Trophoblast cell (in vitro differentiated cells and primary cell): Measurements from ENCODE around the gene STARD13.

Source experiments
- DNase-seq, 2 donors: peaks; one replicate each; pipeline ENCODE4 v3.0.0-alpha.2; 2016
- H2AFZ ChIP-seq: 2 replicates; pipeline ENCODE4 v1.6.1; 2013; ENCODE audit warnings: low read length, moderate library complexity, mild to moderate bottlenecking; ENCODE audit not compliant: insufficient read depth, poor library complexity
- H2AK5ac ChIP-seq: 2 replicates; pipeline ENCODE4 v1.6.1; 2013; ENCODE audit warnings: mild to moderate bottlenecking, low read length
- H2BK120ac ChIP-seq: 2 replicates; pipeline ENCODE4 v1.6.1; 2013; ENCODE audit warnings: low read length, mild to moderate bottlenecking, moderate library complexity; ENCODE audit not compliant: insufficient read depth, poor library complexity
- H2BK12ac ChIP-seq: 2 replicates; pipeline ENCODE4 v1.6.1; 2013; ENCODE audit warnings: mild to moderate bottlenecking, low read length, moderate library complexity
- H2BK5ac ChIP-seq: 2 replicates; pipeline ENCODE4 v1.6.1; 2013; ENCODE audit warnings: low read length, low read depth, moderate library complexity, mild to moderate bottlenecking; ENCODE audit not compliant: poor library complexity
- H3K14ac ChIP-seq: 2 replicates; pipeline ENCODE4 v1.6.1; 2013; ENCODE audit warnings: mild to moderate bottlenecking, low read length
- H3K18ac ChIP-seq: 2 replicates; pipeline ENCODE4 v1.6.1; 2013; ENCODE audit warnings: mild to moderate bottlenecking, low read length
- H3K23ac ChIP-seq: 2 replicates; pipeline ENCODE4 v1.6.1; 2013; ENCODE audit warnings: low read length
- H3K27ac ChIP-seq: 2 replicates; pipeline ENCODE4 v1.5.1; 2013; ENCODE audit warnings: low read depth, mild to moderate bottlenecking, inconsistent platforms, low read length, moderate library complexity
- H3K27me3 ChIP-seq: 2 replicates; pipeline ENCODE4 v1.6.1; 2013; ENCODE audit warnings: inconsistent platforms, mild to moderate bottlenecking, low read length, moderate library complexity; ENCODE audit not compliant: insufficient read depth
- H3K36me3 ChIP-seq, 2 experiments: 1 replicate in 1 of 2; 2 replicates in 1 of 2; pipeline ENCODE4 v1.6.1; 2013; ENCODE audit warnings: low read length in 2 of 2, mild to moderate bottlenecking in 2 of 2, moderate library complexity in 1 of 2; ENCODE audit not compliant: insufficient read depth in 2 of 2, control insufficient read depth in 1 of 2
- H3K4ac ChIP-seq: 2 replicates; pipeline ENCODE4 v1.6.1; 2013; ENCODE audit warnings: low read depth, mild to moderate bottlenecking, low read length, moderate library complexity
- H3K4me1 ChIP-seq, 2 experiments: 1 replicate in 1 of 2; 2 replicates in 1 of 2; pipeline ENCODE4 v1.6.1; 2013; ENCODE audit warnings: low read length in 2 of 2, mild to moderate bottlenecking in 2 of 2, moderate library complexity in 1 of 2; ENCODE audit not compliant: insufficient read depth in 2 of 2, control insufficient read depth in 1 of 2
- H3K4me2 ChIP-seq: 2 replicates; pipeline ENCODE4 v1.6.1; 2013; ENCODE audit warnings: inconsistent platforms, mild to moderate bottlenecking, low read length, moderate library complexity
- H3K4me3 ChIP-seq: 2 replicates; pipeline ENCODE4 v1.5.1; 2013; ENCODE audit warnings: mild to moderate bottlenecking, low read depth, low read length, inconsistent platforms
- H3K79me1 ChIP-seq: one replicate; pipeline ENCODE4 v1.6.1; 2013; ENCODE audit warnings: low read length
- H3K79me2 ChIP-seq: 2 replicates; pipeline ENCODE4 v1.6.1; 2013; ENCODE audit warnings: low read length, mild to moderate bottlenecking; ENCODE audit not compliant: control insufficient read depth, insufficient read depth, poor library complexity
- H3K9ac ChIP-seq: 2 replicates; pipeline ENCODE4 v1.6.1; 2013; ENCODE audit warnings: mild to moderate bottlenecking, low read length
- H3K9me3 ChIP-seq: 2 replicates; pipeline ENCODE4 v1.6.1; 2013; ENCODE audit warnings: low read depth, mild to moderate bottlenecking, control low read depth, inconsistent platforms, low read length; ENCODE audit not compliant: insufficient read depth
- H4K12ac ChIP-seq: 2 replicates; pipeline ENCODE4 v1.6.1; 2013; ENCODE audit warnings: low read depth, mild to moderate bottlenecking, low read length, moderate library complexity
- H4K8ac ChIP-seq: 2 replicates; pipeline ENCODE4 v1.6.1; 2013; ENCODE audit warnings: low read depth, mild to moderate bottlenecking, low read length, moderate library complexity
- H4K91ac ChIP-seq: one replicate; pipeline ENCODE4 v1.6.1; 2013; ENCODE audit warnings: low read depth, mild to moderate bottlenecking, low read length, moderate library complexity
- WGBS: extraction: QIAGEN DNeasy Blood & Tissue Kit; methylation state at CpG from one replicate; pipeline ENCODE4 v1.1.7; 2013; ENCODE audit warnings: missing lambda C conversion rate; ENCODE audit not compliant: insufficient read length, insufficient coverage; ENCODE audit errors: extremely low coverage; 5-methylcytosine and 5-hydroxymethylcytosine counted together

Gene STARD13

DNA sequence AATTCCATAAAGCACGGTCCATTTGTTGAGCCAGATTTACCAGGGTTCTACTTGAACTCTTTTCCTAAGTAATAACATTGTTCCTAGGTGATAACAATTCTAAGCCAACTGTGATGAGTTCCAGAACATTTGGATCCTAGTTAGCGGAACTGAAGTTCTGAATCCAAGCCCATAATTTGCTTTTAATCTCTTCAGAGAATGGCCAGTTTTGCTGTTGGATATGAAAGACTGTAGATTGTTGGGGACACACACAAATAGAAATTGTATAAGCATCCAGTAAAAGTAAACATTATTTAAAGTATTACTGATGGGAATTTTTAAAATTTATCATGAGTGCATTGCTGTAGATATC is 27.3 kb upstream of the STARD13 start:
- Histone ChIP-seq H4K91ac (no peak overlapping the region), H3K27me3 (no peaks in the 10 kb centered on the region), H3K14ac (no peak overlapping the region), H3K36me3 (no peaks in the 10 kb centered on the region), H2BK120ac (no peak overlapping the region), H2AK5ac (no peak overlapping the region), H3K4me3 (no peak overlapping the region), H2BK12ac (no peak overlapping the region), H4K12ac (no peak overlapping the region), H3K18ac (no peak overlapping the region), H3K27ac (no peak overlapping the region), H3K4me2 (no peak overlapping the region), H3K79me2 (no peaks in the 10 kb centered on the region), H4K8ac (no peak overlapping the region), H2BK5ac (no peak overlapping the region), H2AFZ (no peak overlapping the region), H3K79me1 (no peaks in the 10 kb centered on the region), H3K4me1 (peaks cover 2 to 3% of the 10 kb centered on the region in 2 experiments), H3K9ac (no peak overlapping the region), H3K9me3 (no peaks in the 10 kb centered on the region), H3K23ac (no peak overlapping the region), H3K4ac (no peak overlapping the region)
- no peak for DNase-seq
- WGBS, result no CpG with 5 or more reads among the region's 2 CpGs

DNA sequence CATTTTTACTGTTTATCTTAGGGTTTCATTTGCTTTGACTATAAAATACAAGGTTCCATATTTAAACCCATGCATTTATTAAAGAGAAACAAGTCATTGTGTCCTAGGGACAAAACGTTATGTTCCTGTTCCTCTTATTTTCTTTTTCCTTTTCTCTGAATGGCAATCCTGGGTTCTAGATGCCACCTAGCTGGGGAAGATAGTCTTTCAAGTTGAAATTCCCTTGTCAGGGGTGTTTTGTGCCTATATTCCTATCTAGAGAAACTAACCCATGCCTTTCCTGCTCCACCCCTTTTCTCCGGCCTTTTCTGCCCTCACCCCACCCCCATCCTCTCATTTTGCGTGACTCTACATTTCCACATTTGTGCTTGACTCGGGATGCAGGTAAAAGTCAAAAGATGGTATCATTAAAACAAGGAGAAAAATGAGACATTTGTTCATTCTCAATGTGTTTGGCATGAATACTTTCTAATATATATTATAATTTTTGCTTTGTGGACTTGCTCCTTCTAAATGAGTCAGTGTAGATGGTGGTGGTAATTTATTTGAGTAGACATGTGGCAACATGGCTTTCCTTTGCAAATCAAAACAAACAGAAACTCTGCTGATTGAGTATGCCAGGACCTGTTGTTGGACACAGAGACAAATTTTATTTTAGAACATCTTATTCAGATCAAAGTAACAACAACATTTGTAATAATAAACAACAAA is 26.8 kb upstream of the STARD13 start:
- Histone ChIP-seq H3K4me3 (no peak overlapping the region), H3K27ac (no peak overlapping the region), H3K79me1 (no peaks in the 10 kb centered on the region), H3K14ac (no peak overlapping the region), H2AFZ (no peak overlapping the region), H4K91ac (no peak overlapping the region), H2AK5ac (no peak overlapping the region), H3K4me1 (peaks cover 2 to 3% of the 10 kb centered on the region in 2 experiments), H4K8ac (no peak overlapping the region), H2BK120ac (no peak overlapping the region), H4K12ac (no peak overlapping the region), H3K4me2 (no peak overlapping the region), H3K4ac (no peak overlapping the region), H3K79me2 (no peaks in the 10 kb centered on the region), H2BK5ac (no peak overlapping the region), H3K23ac (no peak overlapping the region), H3K36me3 (no peaks in the 10 kb centered on the region), H3K18ac (no peak overlapping the region), H3K9me3 (no peaks in the 10 kb centered on the region), H3K9ac (no peak overlapping the region), H3K27me3 (no peaks in the 10 kb centered on the region), H2BK12ac (no peak overlapping the region)
- no CpG with 5 or more reads among the region's 4 CpGs for WGBS
- DNase-seq, result peak in 1 of 2 donors; percentile 22

DNA sequence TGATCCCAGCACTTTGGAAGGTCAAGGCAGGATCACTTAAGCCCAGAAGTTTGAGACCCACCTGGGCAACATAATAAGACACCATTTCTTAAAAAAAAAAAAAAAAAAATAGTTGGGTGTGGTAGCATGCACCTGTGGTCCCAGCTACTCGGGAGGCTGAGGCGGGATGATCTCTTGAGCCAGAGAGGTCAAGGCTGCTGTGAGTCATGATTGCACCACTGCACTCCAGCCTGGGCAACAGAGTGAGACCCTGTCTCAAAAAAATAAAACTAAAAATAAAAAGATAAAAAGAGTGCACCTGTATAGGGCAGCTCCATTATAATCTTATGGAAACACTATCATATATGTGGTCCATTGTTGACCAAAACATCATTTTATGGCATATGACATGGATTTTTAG is 25.5 kb upstream of the STARD13 start:
- H3K9me3 ChIP-seq, result no peaks in the 10 kb centered on the region
- no peak overlapping the region for H3K14ac ChIP-seq
- H3K4me3 ChIP-seq, result no peak overlapping the region
- H2BK12ac ChIP-seq, result no peak overlapping the region
- H4K8ac ChIP-seq, result no peak overlapping the region
- H2BK5ac ChIP-seq, result no peak overlapping the region
- no peak overlapping the region for H3K27ac ChIP-seq
- H3K9ac ChIP-seq, result no peak overlapping the region
- no peak overlapping the region for H3K23ac ChIP-seq
- H3K79me1 ChIP-seq, result no peaks in the 10 kb centered on the region
- H4K12ac ChIP-seq, result no peak overlapping the region
- H3K27me3 ChIP-seq, result no peaks in the 10 kb centered on the region
- no peak overlapping the region for H2AK5ac ChIP-seq
- WGBS, result no CpG with 5 or more reads among the region's 2 CpGs
- no peak overlapping the region for H2AFZ ChIP-seq
- no peaks in the 10 kb centered on the region for H3K4me1 ChIP-seq
- H3K36me3 ChIP-seq, result no peaks in the 10 kb centered on the region
- no peak overlapping the region for H4K91ac ChIP-seq
- no peak overlapping the region for H3K4ac ChIP-seq
- no peak overlapping the region for H2BK120ac ChIP-seq
- DNase-seq, result no peak
- H3K79me2 ChIP-seq, result no peaks in the 10 kb centered on the region
- no peak overlapping the region for H3K4me2 ChIP-seq
- H3K18ac ChIP-seq, result no peak overlapping the region

DNA sequence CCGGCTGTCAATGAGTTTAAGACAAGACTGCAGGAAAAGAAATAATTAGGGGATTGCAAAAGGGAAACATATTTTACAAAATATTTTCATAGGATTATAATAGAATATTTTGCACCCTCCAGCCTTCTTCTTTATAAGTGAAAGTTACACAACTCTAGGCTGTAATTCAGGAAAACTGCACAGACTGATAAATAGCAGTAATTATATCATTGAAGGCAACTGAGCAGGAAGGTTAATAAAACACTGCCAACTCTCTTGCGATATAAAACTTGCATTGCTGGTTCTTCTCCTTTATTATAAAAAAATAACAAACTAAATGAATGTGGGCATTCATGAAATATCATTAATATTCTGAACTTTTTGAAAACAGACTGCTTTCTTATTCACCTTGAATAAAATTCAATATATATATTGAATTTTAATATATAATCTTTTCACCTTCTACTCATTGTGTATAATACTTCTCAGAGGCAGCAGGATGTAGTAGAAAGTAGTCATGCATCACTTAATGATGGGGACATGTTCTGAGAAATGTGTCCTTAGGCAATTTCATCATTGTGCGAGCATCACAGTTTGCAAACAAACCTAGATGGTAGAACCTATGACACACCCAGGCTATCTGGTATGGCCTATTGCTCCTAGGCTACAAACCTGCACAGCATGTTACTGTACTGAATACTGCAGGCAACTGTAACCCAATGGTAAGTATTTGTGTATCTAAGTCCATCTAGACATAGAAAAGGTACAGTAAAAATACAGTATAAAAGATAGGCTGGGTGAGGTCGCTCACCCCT is 24.9 kb upstream of the STARD13 start:
- Histone ChIP-seq H3K4me2 (no peak overlapping the region), H4K8ac (no peak overlapping the region), H4K91ac (no peak overlapping the region), H4K12ac (no peak overlapping the region), H3K18ac (no peak overlapping the region), H3K23ac (no peak overlapping the region), H3K4me3 (no peak overlapping the region), H3K79me2 (no peaks in the 10 kb centered on the region), H3K9me3 (no peaks in the 10 kb centered on the region), H3K27me3 (no peaks in the 10 kb centered on the region), H2BK120ac (no peak overlapping the region), H3K4me1 (no peaks in the 10 kb centered on the region), H3K14ac (no peak overlapping the region), H3K9ac (no peak overlapping the region), H3K4ac (no peak overlapping the region), H3K36me3 (no peaks in the 10 kb centered on the region), H3K79me1 (no peaks in the 10 kb centered on the region), H3K27ac (no peak overlapping the region), H2AK5ac (no peak overlapping the region), H2AFZ (no peak overlapping the region), H2BK12ac (no peak overlapping the region), H2BK5ac (no peak overlapping the region)
- peak; percentile 22 to 70 for DNase-seq
- WGBS, result no CpG with 5 or more reads among the region's 4 CpGs
